Endodermal cell (in vitro differentiated cells): ENCODE results near the gene KATNB1. TPM values are rescaled to one million over a fixed set of nuclear protein-coding genes. Genes with fewer than 3 reads are reported as not detected.
A peak's percentile ranks its signal among the peaks of the same experiment; 100 is the strongest.

ENCODE experiments used
- DNase-seq: peaks from one replicate; pipeline ENCODE4 v3.0.0-alpha.2; 2017
- H3K27ac ChIP-seq: 2 replicates; pipeline ENCODE4 v1.5.1; 2013; ENCODE audit warnings: mild to moderate bottlenecking, low read depth, low read length, moderate library complexity
- H3K27me3 ChIP-seq: 2 replicates; pipeline ENCODE4 v1.6.1; 2013; ENCODE audit warnings: mild to moderate bottlenecking, low read length, moderate library complexity; ENCODE audit not compliant: insufficient read depth, control insufficient read depth, poor library complexity, severe bottlenecking
- H3K36me3 ChIP-seq: 2 replicates; pipeline ENCODE4 v1.7.0; 2013; ENCODE audit warnings: mild to moderate bottlenecking, low read length, moderate library complexity; ENCODE audit not compliant: control insufficient read depth, insufficient read depth
- H3K4me1 ChIP-seq: one replicate; pipeline ENCODE4 v1.7.0; 2013; ENCODE audit warnings: low read length; ENCODE audit not compliant: control insufficient read depth, insufficient read depth
- H3K4me3 ChIP-seq: 2 replicates; pipeline ENCODE4 v1.5.1; 2013; ENCODE audit warnings: mild to moderate bottlenecking, low read length, moderate library complexity
- H3K9ac ChIP-seq: 2 replicates; pipeline ENCODE4 v1.6.1; 2013; ENCODE audit warnings: mild to moderate bottlenecking, low read length, moderate library complexity; ENCODE audit not compliant: poor library complexity, severe bottlenecking; ENCODE audit errors: extremely low read depth
- H3K9me3 ChIP-seq: 2 replicates; pipeline ENCODE4 v1.6.1; 2013; ENCODE audit warnings: mild to moderate bottlenecking, low read length, moderate library complexity; ENCODE audit not compliant: control insufficient read depth
- H3K27ac Mint-ChIP-seq: 2 replicates; pipeline ENCODE4 v1.8.0; 2020; ENCODE audit warnings: mixed read lengths
- H3K27me3 Mint-ChIP-seq: 2 replicates; pipeline ENCODE4 v1.8.0; 2021; ENCODE audit warnings: mild to moderate bottlenecking, mixed read lengths; ENCODE audit not compliant: insufficient read depth
- H3K36me3 Mint-ChIP-seq: 2 replicates; pipeline ENCODE4 v1.8.0; 2020; ENCODE audit warnings: low read depth, mixed read lengths
- H3K4me1 Mint-ChIP-seq: 2 replicates; pipeline ENCODE4 v1.8.0; 2020; ENCODE audit warnings: mixed read lengths
- H3K4me3 Mint-ChIP-seq: 2 replicates; pipeline ENCODE4 v1.8.0; 2020; ENCODE audit warnings: mild to moderate bottlenecking, moderate library complexity, mixed read lengths
- H3K9me3 Mint-ChIP-seq: 2 replicates; pipeline ENCODE4 v1.8.0; 2020; ENCODE audit warnings: mild to moderate bottlenecking, mixed read lengths
- CTCF ChIP-seq: fragments of 200-600 bp; sonication (generic); conservative IDR thresholded peaks from 2 replicates; pipeline ENCODE4 v1.5.0; 2021; ENCODE audit warnings: antibody characterized with exemption, mild to moderate bottlenecking
- WGBS, 2 experiments: methylation state at CpG; one replicate each; pipeline versions ENCODE4 v1.1.5 to v1.1.7; 2013; ENCODE audit warnings: missing lambda C conversion rate in 2 of 2, mixed read lengths in 1 of 2; ENCODE audit not compliant: insufficient coverage in 1 of 2, insufficient read length in 1 of 2; 5-methylcytosine and 5-hydroxymethylcytosine counted together
- total RNA-seq, 2 donors: library from RNA; stranded (reverse); fragmentation: NEBNext Ultra II Directional in 1 of 2; extraction: Animal tissue kit (Norgen Biotek cat#: 25700) in 1 of 2; gene quantifications; 2 replicates in 1 of 2; 3 replicates in 1 of 2; pipeline ENCODE4 v1.2.1, GENCODE V29; 2021

The KATNB1 gene
- total RNA-seq, 2 donors from 2014 or later, result 26.1 to 32.4 TPM

- Mint-ChIP-seq H3K36me3 (peaks cover 31% of the 10 kb centered on the region), H3K27me3 (no peaks in the 10 kb centered on the region), H3K27ac (no peak overlapping the region), H3K4me1 (peaks cover 2% of the 10 kb centered on the region), H3K4me3 (no peak overlapping the region), H3K9me3 (no peaks in the 10 kb centered on the region)
- H3K27ac ChIP-seq, result no peak overlapping the region
- WGBS, 2 experiments, result 89 to 94% methylated on average over 7 to 17 of the region's 18 CpGs
- no peaks in the 10 kb centered on the region for H3K27me3 ChIP-seq
- no peak overlapping the region for H3K4me3 ChIP-seq
- H3K9me3 ChIP-seq, result no peaks in the 10 kb centered on the region
- H3K9ac ChIP-seq, result no peak overlapping the region
- H3K36me3 ChIP-seq, result peaks cover 14% of the 10 kb centered on the region
- no peak for DNase-seq
- H3K4me1 ChIP-seq, result no peaks in the 10 kb centered on the region
- TF ChIP-seq CTCF, result no peak
Observed at GRCh38 chr16:57755726-57756423, 20.3 kb downstream of the KATNB1 start.

GRCh38 chr16:57756424-57757325 lies 21.1 kb downstream of the KATNB1 start:
- H3K36me3 Mint-ChIP-seq, result peaks cover 36% of the 10 kb centered on the region
- no peaks in the 10 kb centered on the region for H3K27me3 Mint-ChIP-seq
- no peak for DNase-seq
- Histone ChIP-seq H3K4me3 (no peak overlapping the region), H3K4me1 (no peaks in the 10 kb centered on the region), H3K9ac (no peak overlapping the region), H3K36me3 (peaks cover 14% of the 10 kb centered on the region), H3K27me3 (no peaks in the 10 kb centered on the region), H3K27ac (no peak overlapping the region), H3K9me3 (no peaks in the 10 kb centered on the region)
- WGBS, 2 experiments, result 90 to 91% methylated on average over 9 to 15 of the region's 15 CpGs
- no peaks in the 10 kb centered on the region for H3K9me3 Mint-ChIP-seq
- no peak for TF ChIP-seq CTCF
- no peak overlapping the region for H3K27ac Mint-ChIP-seq
- no peak overlapping the region for H3K4me3 Mint-ChIP-seq
- H3K4me1 Mint-ChIP-seq, result peaks cover 2% of the 10 kb centered on the region

GRCh38 chr16:57757326-57757786 lies 21.8 kb downstream of the KATNB1 start:
- Mint-ChIP-seq H3K9me3 (no peaks in the 10 kb centered on the region), H3K27ac (no peak overlapping the region), H3K4me1 (peaks cover 2% of the 10 kb centered on the region), H3K27me3 (no peaks in the 10 kb centered on the region), H3K36me3 (peaks cover 34% of the 10 kb centered on the region), H3K4me3 (no peak overlapping the region)
- peak; percentile 98 for DNase-seq
- H3K4me3 ChIP-seq, result no peak overlapping the region
- peak; percentile 98 for TF ChIP-seq CTCF
- H3K4me1 ChIP-seq, result no peaks in the 10 kb centered on the region
- 66 to 100% methylated on average over 1 to 10 of the region's 11 CpGs for WGBS, 2 experiments
- H3K27ac ChIP-seq, result no peak overlapping the region
- H3K36me3 ChIP-seq, result peaks cover 14% of the 10 kb centered on the region
- no peak overlapping the region for H3K9ac ChIP-seq
- H3K27me3 ChIP-seq, result no peaks in the 10 kb centered on the region
- H3K9me3 ChIP-seq, result no peaks in the 10 kb centered on the region
